Fibroblast of mammary gland (primary cell): ENCODE measurements around the gene TOP1.

ENCODE experiments used
- DNase-seq: peaks from one replicate; pipeline ENCODE4 v3.0.0-alpha.2; 2010; ENCODE audit warnings: low read depth
- H3K4me3 ChIP-seq: 2 replicates; pipeline ENCODE4 v1.5.1; 2011; ENCODE audit warnings: low read depth, mild to moderate bottlenecking, low read length, moderate library complexity; ENCODE audit not compliant: control insufficient read depth
- CTCF ChIP-seq: conservative IDR thresholded peaks from 2 replicates; pipeline ENCODE4 v1.5.1; 2011; ENCODE audit warnings: low read depth, low read length, inconsistent platforms; ENCODE audit not compliant: control insufficient read depth, insufficient read depth

TOP1 gene

GRCh38 chr20:41032271-41032670 is 3.6 kb downstream of the TOP1 start:
- H3K4me3 ChIP-seq = no peak overlapping the region
- no peak for DNase-seq
- TF ChIP-seq CTCF = no peak

GRCh38 chr20:41034239-41034638 is 5.6 kb downstream of the TOP1 start:
- DNase-seq = no peak
- TF ChIP-seq CTCF = no peak
- no peak overlapping the region for H3K4me3 ChIP-seq

DNA sequence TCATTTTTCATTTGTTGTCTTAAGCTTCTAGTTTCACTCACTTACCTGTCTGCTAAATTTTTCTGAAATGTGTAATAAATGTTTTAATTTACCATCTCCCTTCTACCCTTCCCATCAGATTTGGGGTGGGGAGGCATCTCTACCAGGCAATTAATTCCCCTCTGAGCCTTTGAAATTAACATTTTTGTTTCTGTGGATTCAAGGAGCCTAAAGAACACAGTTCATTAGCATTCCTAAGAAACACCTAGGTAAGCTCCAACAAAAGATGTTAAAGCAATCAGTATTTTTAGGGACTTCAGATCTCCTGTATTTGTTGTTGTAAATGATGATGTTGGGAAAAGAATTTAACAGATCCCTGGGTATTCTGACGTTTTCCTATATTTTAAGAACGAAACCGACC is 6.6 kb downstream of the TOP1 start:
- H3K4me3 ChIP-seq = no peak overlapping the region
- no peak for TF ChIP-seq CTCF
- no peak for DNase-seq

- no peak overlapping the region for H3K4me3 ChIP-seq
- TF ChIP-seq CTCF = no peak
- no peak for DNase-seq
These were observed 8.6 kb downstream of the TOP1 start for GRCh38 chr20:41037179-41037578.

GRCh38 chr20:41038149-41038877 is 9.7 kb downstream of the TOP1 start:
- no peak overlapping the region for H3K4me3 ChIP-seq
- no peak for DNase-seq
- TF ChIP-seq CTCF = no peak

- H3K4me3 ChIP-seq = no peak overlapping the region
- no peak for TF ChIP-seq CTCF
- no peak for DNase-seq
These were observed 10.3 kb downstream of the TOP1 start for GRCh38 chr20:41038878-41039404.
